GM12878 (cell line): ENCODE measurements around the gene PQBP1. TPM values are rescaled to one million over a fixed set of nuclear protein-coding genes. Genes with fewer than 3 reads are reported as not detected.

Experiments used
- ASH2L ChIP-seq: fragments of 300-600, 200-600 bp; sonication (generic); IDR thresholded peaks from 2 replicates; pipeline ENCODE4 v1.6.1; 2017; ENCODE audit warnings: low read depth, mild to moderate bottlenecking, borderline replicate concordance
- BACH1 ChIP-seq: fragments of 450-650 bp; IDR thresholded peaks from 2 replicates; pipeline ENCODE4 v1.6.1; 2017; ENCODE audit warnings: mild to moderate bottlenecking, borderline replicate concordance
- BHLHE40 ChIP-seq, 2 experiments: fragments of 450-650 bp in 1 of 2; IDR thresholded peaks; 2 replicates each; pipeline ENCODE4 v1.6.1; 2011 to 2017; ENCODE audit warnings: low read depth in 2 of 2, borderline replicate concordance in 1 of 2, improper control_type of control experiment in 1 of 2, low read length in 1 of 2, mild to moderate bottlenecking in 1 of 2
- BMI1 ChIP-seq: fragments of 450-650 bp; IDR thresholded peaks from 2 replicates; pipeline ENCODE4 v1.6.1; 2016; ENCODE audit warnings: mild to moderate bottlenecking, moderate library complexity, borderline replicate concordance
- CBX5 ChIP-seq: sonication (generic); IDR thresholded peaks from 2 replicates; pipeline ENCODE4 v1.6.1; 2016; ENCODE audit warnings: low read depth, moderate library complexity, mild to moderate bottlenecking, inconsistent platforms
- FOS ChIP-seq: IDR thresholded peaks from 3 replicates; pipeline ENCODE4 v1.6.1; 2011; ENCODE audit warnings: borderline replicate concordance; ENCODE audit not compliant: insufficient read length; ENCODE audit errors: extremely low read depth
- KDM1A ChIP-seq: fragments of 200-600 bp; sonication (generic); IDR thresholded peaks from 2 replicates; pipeline ENCODE4 v1.6.1; 2016; ENCODE audit warnings: borderline replicate concordance
- KLF5 ChIP-seq: fragments of 450-650 bp; IDR thresholded peaks from 2 replicates; pipeline ENCODE4 v1.6.1; 2014; ENCODE audit warnings: mild to moderate bottlenecking; ENCODE audit not compliant: partially characterized antibody
- MYC ChIP-seq: IDR thresholded peaks from 2 replicates; pipeline ENCODE4 v1.6.1; 2011; ENCODE audit warnings: mild to moderate bottlenecking, low read length, moderate library complexity, inconsistent platforms; ENCODE audit not compliant: insufficient read depth, insufficient replicate concordance, insufficient read length, severe bottlenecking
- PAX8 ChIP-seq: fragments of 450-650 bp; IDR thresholded peaks from 2 replicates; pipeline ENCODE4 v1.6.1; 2017; ENCODE audit warnings: mild to moderate bottlenecking, moderate library complexity
- PML ChIP-seq: IDR thresholded peaks from 2 replicates; pipeline ENCODE4 v1.6.1; 2012; ENCODE audit warnings: low read length, inconsistent platforms
- POLR2AphosphoS2 ChIP-seq: IDR thresholded peaks from 2 replicates; pipeline ENCODE4 v1.6.1; 2011; ENCODE audit warnings: low read depth, mild to moderate bottlenecking, low read length, improper control_type of control experiment, moderate library complexity
- POU2F2 ChIP-seq: IDR thresholded peaks from 3 replicates; pipeline ENCODE4 v1.6.1; 2011; ENCODE audit warnings: low read depth, mild to moderate bottlenecking, low read length, borderline replicate concordance
- RELA ChIP-seq: fragments of 450-650 bp; IDR thresholded peaks from 2 replicates; pipeline ENCODE4 v1.8.0; 2014; ENCODE audit warnings: borderline replicate concordance; ENCODE audit not compliant: partially characterized antibody
- RFX5 ChIP-seq: IDR thresholded peaks from 2 replicates; pipeline ENCODE4 v1.6.1; 2011; ENCODE audit warnings: low read depth, low read length, improper control_type of control experiment
- SP1 ChIP-seq: IDR thresholded peaks from one replicate; pipeline ENCODE4 v1.6.1; 2011; ENCODE audit warnings: low read depth, low read length
- TAF1 ChIP-seq: IDR thresholded peaks from 2 replicates; pipeline ENCODE4 v1.6.1; 2011; ENCODE audit warnings: mild to moderate bottlenecking, low read depth, low read length, borderline replicate concordance
- TARDBP ChIP-seq: IDR thresholded peaks from 2 replicates; pipeline ENCODE4 v1.6.1; 2016; ENCODE audit warnings: borderline replicate concordance
- YY1 ChIP-seq: IDR thresholded peaks from 2 replicates; pipeline ENCODE4 v1.6.1; 2011; ENCODE audit warnings: low read depth, mild to moderate bottlenecking, low read length
- ZBED1 ChIP-seq: IDR thresholded peaks from 2 replicates; pipeline ENCODE4 v1.6.1; 2016; ENCODE audit warnings: borderline replicate concordance
- polyA plus RNA-seq, 11 experiments: library from polyadenylated mRNA; depleted of rRNA in 4 of 11; unstranded in 6 of 11; stranded (reverse) in 5 of 11; fragments of >200 nt; fragmentation: Nextera tagmentation in 4 of 11; fragmentation: Illumina TruSeq in 1 of 11; extraction: Ambion mirVana in 4 of 11; extraction: Trizol in 1 of 11; gene quantifications; 1 replicate in 1 of 11; 2 replicates in 10 of 11; pipeline versions ENCODE4 v1.2.1 to v1.2.3, GENCODE V29; 2011 to 2016; ENCODE audit warnings: inconsistent platforms in 2 of 11, missing spikeins in 2 of 11, low read depth in 1 of 11
- total RNA-seq, 4 experiments: library from RNA; depleted of rRNA in 3 of 4; stranded (reverse); fragments of >200 nt in 3 of 4; fragmentation: Illumina TruSeq in 1 of 4; extraction: Trizol in 1 of 4; gene quantifications; 2 replicates each; pipeline versions ENCODE4 v1.2.1 to v1.2.3, GENCODE V29; 2013 to 2021
- TF ChIP-seq, protein P1 (sequence below): IDR thresholded peaks from 2 replicates; pipeline ENCODE4 v1.6.1; 2012; ENCODE audit warnings: low read depth, low read length, improper control_type of control experiment
- TF ChIP-seq, protein P2 (sequence below): IDR thresholded peaks from 2 replicates; pipeline ENCODE4 v1.6.1; 2012; ENCODE audit warnings: low read depth, low read length, improper control_type of control experiment
- TF ChIP-seq, protein P3 (sequence below): fragments of 450-650 bp; conservative IDR thresholded peaks from 2 replicates; pipeline ENCODE4 v1.6.1; 2017; ENCODE audit warnings: mild to moderate bottlenecking, moderate library complexity
- TF ChIP-seq, protein P4 (sequence below): IDR thresholded peaks from 2 replicates; pipeline ENCODE4 v1.6.1; 2012; ENCODE audit warnings: low read length, inconsistent platforms
- TF ChIP-seq, protein P5 (sequence below): fragments of 450-650 bp; IDR thresholded peaks from 2 replicates; pipeline ENCODE4 v1.6.1; 2016; ENCODE audit warnings: mild to moderate bottlenecking

The PQBP1 gene
- total and polyA plus RNA-seq, 10 of the 15 experiments (the other 5 are each of a cell fraction or from before 2014, with no cell fraction given), result 12.5 to 74.8 (median 68.5) TPM

DNA sequence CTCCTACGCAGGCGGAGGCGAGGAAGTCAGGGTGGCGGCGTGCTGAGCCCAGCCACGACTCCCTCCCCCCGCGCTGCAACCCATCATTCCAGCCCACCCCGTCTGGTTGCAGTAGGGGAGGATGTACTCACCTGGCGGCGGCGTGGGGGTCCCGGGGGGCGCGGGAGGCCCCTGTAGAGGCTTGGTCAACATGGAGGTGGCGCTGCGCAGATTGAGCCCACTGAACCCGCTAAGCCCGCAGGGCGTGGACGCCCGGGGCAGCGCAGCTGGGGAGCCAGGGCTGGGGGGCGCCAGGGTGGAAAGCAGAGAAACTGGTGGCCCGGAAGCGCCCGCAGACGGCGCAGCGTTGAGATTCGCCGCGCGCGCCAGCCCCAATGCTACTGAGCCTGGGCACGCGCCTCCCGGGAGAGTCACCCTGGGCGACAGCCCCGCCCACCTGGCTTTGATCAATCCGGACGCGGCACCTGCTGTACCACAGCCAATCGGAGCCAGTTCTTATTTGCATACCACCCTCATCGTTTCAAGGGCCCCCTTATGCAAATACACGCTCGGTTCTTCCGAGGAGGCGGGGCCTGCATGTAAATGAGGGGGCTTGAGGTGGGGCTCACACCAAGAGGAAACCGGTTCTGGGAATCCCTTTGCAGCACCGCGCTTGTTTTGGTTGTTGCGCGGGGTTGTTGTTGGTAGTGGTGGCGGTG, 21.1 kb downstream of the PQBP1 start, which contains the start of gene PIM2 (continued):
- TF ChIP-seq, protein P1, sequence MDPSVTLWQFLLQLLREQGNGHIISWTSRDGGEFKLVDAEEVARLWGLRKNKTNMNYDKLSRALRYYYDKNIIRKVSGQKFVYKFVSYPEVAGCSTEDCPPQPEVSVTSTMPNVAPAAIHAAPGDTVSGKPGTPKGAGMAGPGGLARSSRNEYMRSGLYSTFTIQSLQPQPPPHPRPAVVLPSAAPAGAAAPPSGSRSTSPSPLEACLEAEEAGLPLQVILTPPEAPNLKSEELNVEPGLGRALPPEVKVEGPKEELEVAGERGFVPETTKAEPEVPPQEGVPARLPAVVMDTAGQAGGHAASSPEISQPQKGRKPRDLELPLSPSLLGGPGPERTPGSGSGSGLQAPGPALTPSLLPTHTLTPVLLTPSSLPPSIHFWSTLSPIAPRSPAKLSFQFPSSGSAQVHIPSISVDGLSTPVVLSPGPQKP, result peak; percentile 51; the same call in 1 of the 2 replicates
- TF ChIP-seq POU2F2 (peak; percentile 99), BACH1 (peak; percentile 77; the same call in 1 of the 2 replicates), BMI1 (no peak), FOS (no peak), PML (peak; percentile 72), YY1 (0 out of 2 replicates have a peak, but pooled peaks have one; percentile 40), PAX8 (no peak), ASH2L (no peak), SP1 (peak; percentile 80), MYC (no peak), RFX5 (peak; percentile 47; the same call in 1 of the 2 replicates), TARDBP (peak; percentile 84; the same call in 1 of the 2 replicates), BHLHE40 (IDR thresholded peaks at IDR 0.05; ENCODE audit: borderline replicate concordance in 1 of 2, low read depth in 2 of 2, low read length in 1 of 2) (peak; percentile 86 to 94), POLR2AphosphoS2 (peak; percentile 97), KDM1A (no peak), RELA (peak; percentile 53), CBX5 (0 out of 2 replicates have a peak, but pooled peaks have one; percentile 31), KLF5 (peak; percentile 19), TAF1 (peak; percentile 99), ZBED1 (no peak; the same call in 1 of the 2 replicates)
- TF ChIP-seq, protein P2, sequence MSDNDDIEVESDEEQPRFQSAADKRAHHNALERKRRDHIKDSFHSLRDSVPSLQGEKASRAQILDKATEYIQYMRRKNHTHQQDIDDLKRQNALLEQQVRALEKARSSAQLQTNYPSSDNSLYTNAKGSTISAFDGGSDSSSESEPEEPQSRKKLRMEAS, result 0 out of 2 replicates have a peak, but pooled peaks have one; percentile 24
- TF ChIP-seq, protein P3, sequence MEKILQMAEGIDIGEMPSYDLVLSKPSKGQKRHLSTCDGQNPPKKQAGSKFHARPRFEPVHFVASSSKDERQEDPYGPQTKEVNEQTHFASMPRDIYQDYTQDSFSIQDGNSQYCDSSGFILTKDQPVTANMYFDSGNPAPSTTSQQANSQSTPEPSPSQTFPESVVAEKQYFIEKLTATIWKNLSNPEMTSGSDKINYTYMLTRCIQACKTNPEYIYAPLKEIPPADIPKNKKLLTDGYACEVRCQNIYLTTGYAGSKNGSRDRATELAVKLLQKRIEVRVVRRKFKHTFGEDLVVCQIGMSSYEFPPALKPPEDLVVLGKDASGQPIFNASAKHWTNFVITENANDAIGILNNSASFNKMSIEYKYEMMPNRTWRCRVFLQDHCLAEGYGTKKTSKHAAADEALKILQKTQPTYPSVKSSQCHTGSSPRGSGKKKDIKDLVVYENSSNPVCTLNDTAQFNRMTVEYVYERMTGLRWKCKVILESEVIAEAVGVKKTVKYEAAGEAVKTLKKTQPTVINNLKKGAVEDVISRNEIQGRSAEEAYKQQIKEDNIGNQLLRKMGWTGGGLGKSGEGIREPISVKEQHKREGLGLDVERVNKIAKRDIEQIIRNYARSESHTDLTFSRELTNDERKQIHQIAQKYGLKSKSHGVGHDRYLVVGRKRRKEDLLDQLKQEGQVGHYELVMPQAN, result peak; percentile 55; the same call in 1 of the 2 replicates
- TF ChIP-seq, protein P4, sequence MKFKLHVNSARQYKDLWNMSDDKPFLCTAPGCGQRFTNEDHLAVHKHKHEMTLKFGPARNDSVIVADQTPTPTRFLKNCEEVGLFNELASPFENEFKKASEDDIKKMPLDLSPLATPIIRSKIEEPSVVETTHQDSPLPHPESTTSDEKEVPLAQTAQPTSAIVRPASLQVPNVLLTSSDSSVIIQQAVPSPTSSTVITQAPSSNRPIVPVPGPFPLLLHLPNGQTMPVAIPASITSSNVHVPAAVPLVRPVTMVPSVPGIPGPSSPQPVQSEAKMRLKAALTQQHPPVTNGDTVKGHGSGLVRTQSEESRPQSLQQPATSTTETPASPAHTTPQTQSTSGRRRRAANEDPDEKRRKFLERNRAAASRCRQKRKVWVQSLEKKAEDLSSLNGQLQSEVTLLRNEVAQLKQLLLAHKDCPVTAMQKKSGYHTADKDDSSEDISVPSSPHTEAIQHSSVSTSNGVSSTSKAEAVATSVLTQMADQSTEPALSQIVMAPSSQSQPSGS, result 0 out of 2 replicates have a peak, but pooled peaks have one; percentile 48
- TF ChIP-seq, protein P5, sequence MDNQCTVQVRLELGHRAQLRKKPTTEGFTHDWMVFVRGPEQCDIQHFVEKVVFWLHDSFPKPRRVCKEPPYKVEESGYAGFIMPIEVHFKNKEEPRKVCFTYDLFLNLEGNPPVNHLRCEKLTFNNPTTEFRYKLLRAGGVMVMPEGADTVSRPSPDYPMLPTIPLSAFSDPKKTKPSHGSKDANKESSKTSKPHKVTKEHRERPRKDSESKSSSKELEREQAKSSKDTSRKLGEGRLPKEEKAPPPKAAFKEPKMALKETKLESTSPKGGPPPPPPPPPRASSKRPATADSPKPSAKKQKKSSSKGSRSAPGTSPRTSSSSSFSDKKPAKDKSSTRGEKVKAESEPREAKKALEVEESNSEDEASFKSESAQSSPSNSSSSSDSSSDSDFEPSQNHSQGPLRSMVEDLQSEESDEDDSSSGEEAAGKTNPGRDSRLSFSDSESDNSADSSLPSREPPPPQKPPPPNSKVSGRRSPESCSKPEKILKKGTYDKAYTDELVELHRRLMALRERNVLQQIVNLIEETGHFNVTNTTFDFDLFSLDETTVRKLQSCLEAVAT, result peak; percentile 96
